Stimulated activated CD8-positive, alpha-beta memory T cell treated with anti-CD3 and anti-CD28 coated beads, Interleukin-15, amount 100 ng/mL, for 24 hours (primary cell): ENCODE results near the gene TRPT1.

ENCODE experiments used
- DNase-seq: peaks from one replicate; pipeline ENCODE4 v3.0.0-alpha.2; 2020; ENCODE audit warnings: low read depth

The TRPT1 gene

GRCh38 chr11:64229090-64229743 lies 3.2 kb upstream of the TRPT1 start:
- no peak for DNase-seq

- no peak for DNase-seq
Measured at GRCh38 chr11:64227405-64227956, 1.5 kb upstream of the TRPT1 start.

- no peak for DNase-seq
Measured at GRCh38 chr11:64226507-64227051, 593 bp upstream of the TRPT1 start.

GRCh38 chr11:64224891-64225607 lies 937 bp downstream of the TRPT1 start:
- no peak for DNase-seq

GRCh38 chr11:64224151-64224890 lies 1.7 kb downstream of the TRPT1 start:
- no peak for DNase-seq

GRCh38 chr11:64223001-64223651 lies 2.9 kb downstream of the TRPT1 start:
- no peak for DNase-seq

GRCh38 chr11:64222651-64223000 lies 3.4 kb downstream of the TRPT1 start:
- no peak for DNase-seq

- DNase-seq = no peak
Measured at GRCh38 chr11:64220798-64221197, 5.2 kb downstream of the TRPT1 start.

- no peak for DNase-seq
Measured at GRCh38 chr11:64220271-64220670, 5.7 kb downstream of the TRPT1 start.

GRCh38 chr11:64219755-64220154 lies 6.2 kb downstream of the TRPT1 start:
- no peak for DNase-seq

GRCh38 chr11:64219354-64219684 lies 6.7 kb downstream of the TRPT1 start:
- DNase-seq = no peak

GRCh38 chr11:64218628-64219353 lies 7.2 kb downstream of the TRPT1 start:
- no peak for DNase-seq

- DNase-seq = no peak
Measured at GRCh38 chr11:64216879-64217278, 9.1 kb downstream of the TRPT1 start.

- DNase-seq = no peak
Measured at GRCh38 chr11:64211181-64211872, 14.7 kb downstream of the TRPT1 start.

GRCh38 chr11:64210301-64211020 lies 15.5 kb downstream of the TRPT1 start:
- no peak for DNase-seq

- DNase-seq = no peak
Measured at GRCh38 chr11:64209563-64209843, 16.5 kb downstream of the TRPT1 start.

GRCh38 chr11:64208796-64209562 lies 17.0 kb downstream of the TRPT1 start:
- DNase-seq = no peak

- no peak for DNase-seq
Measured at GRCh38 chr11:64208086-64208795, 17.7 kb downstream of the TRPT1 start.
